GM18517 (cell line): ENCODE measurements around the gene PLA2G4F.

ENCODE experiments used
- ATAC-seq: cut with Tn5 transposase; IDR thresholded peaks from one replicate; pipeline ENCODE4 v1.9.1; 2021; ENCODE audit warnings: mild to moderate bottlenecking, moderate library complexity; ENCODE audit not compliant: unreplicated experiment

Gene PLA2G4F

DNA sequence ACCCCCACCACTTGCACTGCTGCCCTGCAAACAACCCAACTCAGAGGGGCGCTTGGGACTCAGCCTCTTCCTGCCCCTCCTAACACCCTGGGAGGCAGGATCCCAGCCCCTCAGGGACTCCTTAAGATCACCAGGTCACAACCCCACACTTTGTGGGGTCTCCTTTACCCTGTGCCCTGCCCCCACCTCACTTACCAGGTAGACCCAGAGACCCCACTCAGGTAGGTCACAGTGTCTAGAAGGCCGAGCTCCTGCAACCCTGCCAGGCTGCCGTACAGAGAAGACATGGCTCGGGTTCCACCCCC is 9.1 kb downstream of the PLA2G4F start:
- ATAC-seq = no peak

DNA sequence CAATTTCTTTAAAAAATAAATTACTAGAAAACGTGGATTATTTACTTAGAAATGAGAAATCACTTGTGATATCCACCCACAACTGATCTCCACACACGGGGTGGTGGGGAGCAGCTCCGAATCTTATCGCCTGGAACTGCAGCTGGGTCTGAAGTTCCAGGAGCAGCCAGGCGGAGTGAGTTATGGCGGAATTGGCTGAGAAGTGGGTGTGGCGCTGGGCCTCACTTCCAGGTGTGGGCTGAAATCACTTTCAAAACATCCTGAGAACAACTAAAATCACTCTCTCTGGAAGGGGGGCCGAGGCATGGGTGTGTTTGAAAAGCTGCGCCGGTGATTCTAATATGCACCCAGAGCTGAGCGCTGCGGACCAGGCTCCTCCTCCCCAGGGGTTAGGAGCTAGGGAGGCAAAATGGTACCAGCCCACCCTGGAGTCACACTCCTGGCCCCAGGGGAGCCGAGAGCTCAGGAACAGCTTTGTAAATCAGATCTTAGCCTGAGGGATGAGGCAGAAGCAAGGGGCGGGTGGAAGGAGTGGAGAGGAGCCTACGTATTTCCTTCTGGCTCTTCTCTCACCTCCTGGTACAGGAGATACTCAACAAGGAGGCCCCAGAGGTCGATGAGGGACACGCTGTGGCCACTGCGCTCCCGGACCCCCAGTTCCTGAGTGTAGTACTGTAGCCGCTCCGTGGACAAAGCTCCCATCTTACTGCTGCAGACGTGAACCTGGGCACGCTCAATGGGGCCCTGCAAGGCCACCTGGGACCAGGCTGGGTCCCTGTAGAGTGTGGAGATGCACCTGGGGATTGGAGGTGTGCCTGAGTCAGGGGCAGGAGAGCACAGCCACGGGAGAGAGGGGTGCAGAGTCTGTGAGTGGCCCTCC is 9.6 kb downstream of the PLA2G4F start:
- ATAC-seq = no peak

DNA sequence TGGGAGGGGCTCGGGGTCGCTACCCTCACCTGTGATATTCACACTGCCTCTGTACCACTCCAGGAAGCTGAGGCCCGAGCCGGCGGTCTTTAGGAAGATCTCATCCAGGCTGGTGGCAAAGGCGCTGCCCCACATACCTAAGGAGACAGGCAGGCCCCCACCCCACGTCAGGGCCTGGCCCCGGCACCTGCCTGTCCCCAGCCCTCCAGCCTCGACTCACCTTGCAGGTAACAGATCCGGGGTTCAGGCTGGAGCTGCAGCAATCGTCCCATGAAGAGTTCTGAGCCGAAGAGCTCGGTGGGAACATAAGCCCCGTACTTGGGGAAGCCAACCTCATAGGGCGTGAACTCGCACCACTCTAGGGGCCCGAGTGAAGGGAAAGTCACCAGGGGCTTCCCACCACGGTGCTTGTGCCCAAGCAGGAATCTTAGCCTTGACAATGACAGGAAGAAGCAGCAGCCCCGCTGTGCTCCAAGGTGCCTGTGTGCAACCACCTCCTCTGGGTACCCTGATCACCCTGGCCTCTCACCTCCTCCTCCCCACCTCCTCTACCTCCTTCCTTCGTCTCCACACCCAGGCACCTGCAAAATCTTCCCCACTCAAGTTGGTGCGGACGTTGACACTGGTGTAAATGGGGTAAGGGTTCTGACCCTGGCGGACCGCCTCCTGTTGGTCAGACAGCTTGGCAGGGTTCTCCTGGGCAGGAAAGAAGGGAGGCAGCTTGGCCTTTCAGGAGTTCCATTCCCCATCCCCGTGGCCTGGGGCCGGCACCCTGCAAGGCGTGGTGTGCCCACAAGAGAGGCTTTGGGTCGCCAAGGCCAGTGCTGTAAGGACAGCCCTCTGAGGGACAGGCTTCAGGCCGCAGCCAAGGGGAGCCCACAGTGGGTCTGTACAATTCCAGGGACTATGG is 10.6 kb downstream of the PLA2G4F start:
- ATAC-seq = no peak

DNA sequence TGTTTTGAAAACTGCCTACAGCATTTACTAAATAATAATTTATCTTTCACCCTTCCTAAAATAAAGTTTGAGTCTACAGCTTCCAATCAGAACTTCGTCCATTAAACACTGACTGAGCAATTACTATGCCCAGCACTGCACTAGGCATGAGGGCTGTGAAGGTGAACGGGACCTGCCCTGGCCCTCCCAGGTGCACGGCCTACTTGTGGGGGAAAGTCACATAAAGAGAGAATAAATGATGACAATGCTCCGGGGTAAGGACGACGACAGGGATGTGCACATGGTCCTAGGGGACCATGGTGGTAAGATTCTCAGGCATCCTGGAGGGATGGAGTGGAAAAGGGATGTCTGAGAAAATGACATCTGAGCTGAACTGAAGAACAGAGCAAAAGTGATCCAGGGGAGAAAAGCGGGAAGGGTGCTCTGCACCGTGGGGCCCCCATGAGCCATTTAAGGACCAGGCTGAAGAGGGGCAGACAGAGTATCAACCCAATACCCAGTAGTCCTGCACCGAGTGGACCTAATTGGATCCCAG is 11.5 kb downstream of the PLA2G4F start:
- no peak for ATAC-seq

DNA sequence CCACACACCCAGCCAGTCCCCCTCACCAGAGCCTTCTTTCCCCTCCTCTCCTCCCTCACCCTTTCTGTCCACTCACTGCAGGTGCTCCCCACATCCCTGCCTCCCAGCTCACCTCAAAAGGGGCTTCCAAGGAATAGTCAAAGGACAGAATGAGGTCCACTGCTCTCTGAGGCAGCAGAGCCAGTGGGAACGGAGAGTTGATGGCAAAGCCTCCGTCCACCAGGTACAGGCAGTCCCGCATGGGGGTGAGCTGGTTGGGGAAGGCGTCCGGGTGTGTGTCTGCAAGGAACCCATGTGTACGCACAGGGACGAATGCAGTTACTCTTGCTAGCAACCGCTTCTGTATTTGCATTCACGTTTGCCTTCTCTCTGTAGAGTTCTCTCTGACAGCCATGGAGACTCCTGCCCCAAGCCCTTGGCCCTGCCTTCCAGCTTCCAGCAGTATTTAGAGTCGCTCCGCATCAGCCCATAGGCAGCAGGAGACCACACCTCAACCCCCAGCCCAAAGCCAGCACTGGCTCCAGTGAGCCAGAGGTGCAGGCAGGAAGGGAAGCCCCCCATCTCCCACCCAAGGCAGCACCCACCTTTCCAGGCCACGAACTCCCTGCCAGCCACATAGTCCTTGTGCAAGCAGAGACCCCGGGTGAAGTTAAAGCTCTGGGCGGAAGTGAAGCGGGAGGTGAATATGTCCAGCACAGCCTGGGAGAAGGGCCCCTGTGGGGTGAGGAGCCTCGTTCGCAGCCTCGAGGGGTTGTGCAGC is 12.4 kb downstream of the PLA2G4F start:
- ATAC-seq = no peak

DNA sequence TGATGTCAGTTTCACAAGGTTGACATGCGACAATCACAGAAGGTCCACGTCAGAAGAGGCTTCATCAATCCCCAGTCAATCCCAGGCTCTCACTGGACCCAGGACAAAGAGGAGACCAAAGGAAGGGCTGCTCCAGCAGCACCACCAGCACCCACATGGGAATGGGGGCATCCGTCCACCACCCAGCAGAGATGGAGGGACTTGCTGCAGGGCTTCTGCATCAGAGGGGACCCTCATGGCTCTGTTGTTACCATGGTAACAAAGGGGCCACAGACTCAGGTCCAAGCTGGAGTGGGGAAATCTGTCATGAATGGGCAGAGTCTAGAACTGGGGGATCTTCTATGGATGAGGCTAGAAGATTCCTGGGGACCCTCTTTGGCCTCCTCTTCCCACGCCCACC is 13.1 kb downstream of the PLA2G4F start:
- no peak for ATAC-seq

DNA sequence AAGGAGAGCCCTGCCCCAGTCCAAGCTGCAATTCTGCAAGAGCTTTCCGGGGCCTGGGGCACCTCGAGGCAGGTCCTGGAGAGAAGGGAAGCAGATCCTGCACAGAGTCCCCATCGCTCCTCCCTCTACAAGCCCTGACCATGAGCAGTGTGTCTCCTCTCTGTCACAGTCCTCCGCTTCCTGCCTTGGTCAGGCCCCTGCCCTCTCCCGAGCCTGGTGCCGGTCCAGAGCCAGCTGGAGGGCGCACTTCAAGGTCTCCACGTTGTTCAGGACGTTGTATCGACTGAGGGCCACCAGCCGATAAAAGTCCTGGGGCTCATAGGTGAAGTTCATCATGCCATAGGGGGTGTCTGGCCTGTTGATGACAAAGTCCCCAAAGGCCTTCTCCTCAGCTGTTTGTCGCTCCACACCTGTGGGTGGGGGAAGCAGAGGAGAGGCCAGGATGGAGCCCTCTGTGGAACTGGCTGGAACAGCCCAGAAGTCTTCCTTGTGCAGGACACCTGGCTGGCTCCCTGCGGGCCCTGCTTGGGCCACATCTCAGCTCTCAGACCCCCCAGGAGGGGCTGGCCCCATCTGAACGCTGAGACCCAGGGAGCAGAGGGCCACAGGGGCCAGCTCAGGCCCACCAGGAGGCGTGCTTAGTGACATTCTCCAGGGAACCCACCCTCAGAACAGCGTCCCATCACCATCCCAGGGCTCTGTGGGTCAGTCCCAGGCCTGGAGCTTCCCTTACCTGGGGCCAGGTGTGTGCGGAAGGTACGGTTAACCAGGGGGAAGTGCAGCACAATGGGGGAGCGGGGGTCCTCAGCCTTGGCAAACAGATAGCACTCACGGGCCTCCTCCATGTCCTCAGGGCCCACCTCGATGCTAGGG is 14.4 kb downstream of the PLA2G4F start:
- no peak for ATAC-seq

DNA sequence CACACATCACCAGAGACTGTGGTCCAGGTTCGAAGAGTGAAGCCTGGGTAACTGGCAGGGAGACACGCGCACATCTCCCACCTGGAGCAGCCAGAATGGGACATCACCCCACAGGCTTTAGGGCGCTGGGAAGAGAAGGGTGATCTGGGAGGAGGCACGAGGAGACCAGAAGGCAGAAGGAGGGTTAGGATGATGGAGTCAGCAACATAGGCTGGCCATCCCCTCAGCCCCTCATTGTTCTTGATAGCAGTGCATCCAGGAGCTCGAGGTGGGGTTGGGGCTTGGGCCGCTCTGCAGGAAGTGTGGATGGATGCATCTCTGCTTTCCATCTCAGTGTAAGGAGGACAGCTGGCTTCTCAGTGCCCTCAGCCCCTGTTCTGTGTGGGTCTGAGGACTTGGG is 15.2 kb downstream of the PLA2G4F start:
- no peak for ATAC-seq

DNA sequence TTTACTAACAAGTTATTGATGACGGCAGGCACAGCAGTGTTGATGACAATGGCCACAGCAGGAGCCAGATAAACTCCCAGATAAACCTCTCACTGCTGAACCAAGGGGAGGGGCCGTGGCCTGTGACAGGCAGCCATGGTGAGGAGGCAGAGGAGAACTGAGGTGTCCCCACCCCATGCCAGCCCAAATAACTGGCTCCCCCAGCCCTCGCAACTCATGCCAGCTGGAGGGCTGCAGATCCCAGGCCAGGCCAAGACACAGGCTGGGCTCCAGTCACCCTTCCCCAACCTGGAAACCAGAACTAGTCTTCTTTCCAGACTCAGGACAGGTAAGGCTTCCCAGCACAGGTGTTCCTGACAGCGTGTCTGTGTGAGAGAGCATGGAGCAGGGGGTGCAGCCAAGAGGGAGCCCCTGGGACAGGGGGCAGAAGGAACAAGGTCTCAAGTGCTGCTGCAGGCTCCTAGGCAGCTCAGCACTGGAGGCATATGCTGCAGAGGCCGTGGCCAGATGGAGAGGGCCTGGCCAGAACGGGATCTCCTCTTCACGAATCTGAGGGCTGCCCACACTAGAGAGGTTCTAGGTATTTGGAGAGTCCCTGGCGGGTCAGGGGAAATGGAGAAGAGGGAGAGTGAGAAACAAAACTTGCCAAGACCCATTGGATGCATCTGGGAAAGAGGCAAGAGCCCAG is 15.9 kb downstream of the PLA2G4F start:
- ATAC-seq = no peak

DNA sequence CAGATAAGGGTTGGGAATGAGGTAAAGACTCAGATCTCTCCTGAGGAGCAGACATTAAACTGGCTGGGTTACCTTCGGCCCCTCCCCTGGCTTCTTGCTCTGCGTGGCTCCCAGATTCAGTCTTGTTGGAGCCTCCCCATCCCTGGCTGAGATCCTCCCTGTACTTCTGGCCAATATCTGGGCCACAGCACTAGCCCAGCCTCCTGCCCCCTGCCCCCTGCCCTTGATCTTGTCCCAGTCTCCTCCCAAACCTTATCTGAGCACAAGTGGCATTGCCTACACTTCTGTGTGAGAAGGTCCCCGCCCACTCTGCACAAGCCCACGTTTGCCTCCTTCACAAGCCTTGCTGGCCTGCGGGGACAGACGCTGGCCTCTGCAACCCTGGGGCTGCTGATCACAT is 16.8 kb downstream of the PLA2G4F start:
- no peak for ATAC-seq

DNA sequence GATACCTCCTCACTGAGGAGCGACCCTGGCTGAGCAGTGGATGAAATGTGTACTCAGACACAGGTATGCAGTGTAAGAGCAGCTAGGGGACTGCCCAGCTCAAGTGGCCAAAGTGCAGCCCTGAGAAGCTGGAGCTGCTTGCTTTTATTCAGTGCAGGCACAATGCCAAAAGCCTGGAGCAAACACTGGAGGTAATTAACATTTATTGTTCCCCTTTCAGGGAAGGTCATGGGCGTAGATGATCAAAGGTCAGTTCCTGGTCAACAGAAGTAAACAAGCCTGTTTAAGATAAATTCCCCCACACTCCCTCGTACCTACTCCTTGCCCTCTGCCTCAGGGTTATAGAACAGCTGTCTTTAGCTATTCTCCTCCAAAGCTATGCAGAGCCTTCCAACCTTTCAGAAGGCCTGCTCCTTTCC is 17.5 kb downstream of the PLA2G4F start:
- ATAC-seq = no peak

DNA sequence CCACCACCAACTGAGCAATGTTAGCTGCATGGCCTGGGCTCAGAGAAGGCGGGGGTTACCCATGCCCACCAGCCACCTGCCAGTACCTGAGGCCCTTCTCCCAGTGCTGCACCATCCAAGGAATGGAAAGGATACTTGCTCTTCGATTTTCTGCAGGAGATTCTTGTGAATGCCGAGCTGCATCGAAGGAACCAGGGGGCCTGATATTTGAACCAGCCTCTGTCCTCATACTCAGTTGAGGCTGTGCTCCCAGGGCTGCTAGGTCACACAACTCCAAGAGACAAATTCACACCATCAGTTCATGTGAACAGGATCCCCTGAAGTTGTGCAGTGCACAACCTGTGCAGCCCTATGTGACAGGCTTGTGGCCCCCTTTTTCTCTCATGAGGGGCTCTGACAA is 18.0 kb downstream of the PLA2G4F start:
- ATAC-seq = no peak

DNA sequence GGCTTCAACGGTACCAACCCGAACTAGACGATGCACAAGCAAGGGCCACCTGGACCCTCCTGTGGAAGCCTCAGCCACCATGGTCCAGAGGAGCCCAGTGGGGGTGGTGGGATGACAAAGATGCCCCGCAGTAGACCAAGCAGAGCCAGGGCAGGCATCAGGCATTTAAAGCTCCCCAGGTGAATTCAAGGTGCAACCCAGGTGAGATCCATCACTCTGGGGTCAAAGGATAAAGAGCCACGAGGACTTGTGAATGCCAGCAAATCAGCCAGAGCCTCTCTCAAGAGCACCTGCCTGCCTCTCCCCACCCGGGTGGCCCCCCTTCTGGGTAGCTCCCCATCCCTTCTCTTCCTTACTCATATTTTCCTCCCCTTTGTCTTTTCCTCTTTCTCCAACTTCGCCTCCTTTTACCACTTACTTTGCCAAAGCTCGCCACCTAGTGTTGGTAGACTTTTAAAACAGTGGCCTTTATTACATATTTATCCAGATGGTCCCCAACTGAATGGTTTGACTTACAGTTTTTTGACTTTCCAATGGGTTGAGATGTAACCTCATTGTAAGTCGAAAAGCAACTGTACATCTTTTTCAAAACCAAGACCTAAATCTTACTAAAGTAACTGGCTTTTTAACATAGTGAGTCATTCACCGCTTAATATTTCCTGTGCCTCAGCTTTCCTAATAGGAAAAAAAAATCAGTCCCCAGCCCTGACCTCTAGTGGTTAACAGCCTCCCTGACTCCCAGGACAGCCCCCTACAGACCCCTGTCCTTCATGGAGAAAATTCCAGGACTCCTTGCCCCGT is 18.8 kb downstream of the PLA2G4F start:
- no peak for ATAC-seq

DNA sequence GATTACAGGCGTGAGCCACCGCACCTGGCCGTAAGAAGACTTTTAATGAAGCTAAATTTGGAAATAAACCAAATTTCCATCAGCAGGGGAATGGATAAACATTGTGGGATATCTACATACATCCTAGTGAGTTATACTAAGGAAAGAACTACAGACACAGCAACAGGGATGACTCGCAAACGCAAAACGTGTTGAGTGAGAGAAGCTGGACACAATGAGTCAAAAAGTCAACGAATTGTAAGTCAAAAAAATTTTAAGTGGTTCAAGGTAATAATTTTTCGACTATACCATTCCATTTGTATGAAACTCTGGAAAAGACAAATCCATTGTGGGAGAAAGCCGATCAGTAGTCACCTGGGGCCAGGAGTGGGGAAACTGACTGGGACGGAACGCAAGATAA is 19.9 kb downstream of the PLA2G4F start:
- no peak for ATAC-seq

DNA sequence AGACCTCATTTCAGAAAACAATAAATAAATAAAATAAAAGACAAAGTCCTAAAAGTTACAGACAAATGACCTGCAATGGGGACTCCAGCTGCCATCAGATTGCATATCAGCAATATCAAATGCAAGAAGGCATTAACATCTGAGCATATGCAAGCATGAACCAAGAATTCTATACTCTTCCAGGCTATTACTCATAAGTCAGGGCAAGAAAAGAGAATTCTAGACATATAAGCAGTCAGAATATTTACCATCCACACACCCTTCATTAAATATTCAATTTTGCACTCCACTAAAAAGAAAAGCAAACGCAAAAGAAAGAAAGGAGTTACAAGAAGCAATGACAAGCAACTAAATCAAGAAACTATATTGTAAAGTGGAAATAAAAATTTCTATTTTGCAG is 21.1 kb downstream of the PLA2G4F start:
- no peak for ATAC-seq

DNA sequence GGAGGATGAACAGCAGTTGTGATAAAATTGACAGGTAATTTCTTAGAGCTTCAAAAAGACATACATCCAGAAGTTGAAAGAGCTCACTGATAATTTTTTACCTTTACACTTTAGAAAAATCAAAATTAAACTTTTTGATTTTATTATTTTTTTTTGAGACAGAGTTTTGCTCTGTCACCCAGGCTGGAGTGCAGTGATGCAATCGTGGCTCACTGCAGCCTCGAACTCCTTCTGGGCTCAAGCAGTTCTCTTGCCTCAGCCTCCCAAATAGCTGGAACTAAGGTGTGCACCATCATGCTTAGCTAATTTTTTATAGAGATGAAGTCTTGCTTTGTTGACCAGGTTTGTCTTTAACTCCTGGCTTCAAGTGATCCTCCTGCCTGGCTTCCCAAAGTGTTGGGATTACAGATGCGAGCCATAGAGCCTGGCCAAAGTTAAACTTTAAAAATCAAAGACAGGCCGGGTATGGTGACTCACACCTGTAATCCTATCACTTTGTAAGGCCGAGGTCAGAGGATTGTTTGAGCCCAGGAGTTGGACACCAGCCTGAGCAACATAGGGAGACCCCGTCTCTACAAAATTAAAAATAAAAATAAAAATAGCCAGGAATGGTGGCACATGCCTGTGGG is 21.7 kb downstream of the PLA2G4F start:
- no peak for ATAC-seq

DNA sequence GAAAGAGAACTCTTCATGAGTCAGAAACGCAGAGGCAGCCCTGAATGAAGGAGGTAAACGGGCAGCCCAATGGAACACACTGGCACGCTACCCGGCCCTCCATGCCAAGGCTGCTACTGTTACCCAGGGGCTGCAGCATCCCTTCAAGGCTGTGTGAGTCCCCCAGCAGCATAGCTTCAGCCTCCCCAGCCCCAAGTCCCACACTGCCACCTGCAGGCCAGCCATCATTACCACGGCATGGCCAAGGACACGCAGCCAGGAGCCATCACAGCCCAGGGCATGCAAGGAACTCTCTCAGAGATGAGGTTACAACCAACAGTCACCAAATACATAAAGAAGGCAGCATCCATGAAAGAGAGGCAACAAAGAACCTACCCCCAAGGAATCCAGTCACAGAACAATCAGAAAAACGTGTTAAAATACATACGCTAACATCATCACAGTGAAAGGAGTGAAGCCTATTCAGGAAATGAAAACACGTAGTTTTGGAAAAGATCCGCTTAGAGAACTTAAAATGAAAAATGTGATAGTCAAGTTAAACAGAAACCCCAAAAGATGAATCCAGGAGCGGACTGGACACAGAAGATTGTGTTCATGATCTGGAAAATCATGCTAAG is 22.4 kb downstream of the PLA2G4F start:
- no peak for ATAC-seq

DNA sequence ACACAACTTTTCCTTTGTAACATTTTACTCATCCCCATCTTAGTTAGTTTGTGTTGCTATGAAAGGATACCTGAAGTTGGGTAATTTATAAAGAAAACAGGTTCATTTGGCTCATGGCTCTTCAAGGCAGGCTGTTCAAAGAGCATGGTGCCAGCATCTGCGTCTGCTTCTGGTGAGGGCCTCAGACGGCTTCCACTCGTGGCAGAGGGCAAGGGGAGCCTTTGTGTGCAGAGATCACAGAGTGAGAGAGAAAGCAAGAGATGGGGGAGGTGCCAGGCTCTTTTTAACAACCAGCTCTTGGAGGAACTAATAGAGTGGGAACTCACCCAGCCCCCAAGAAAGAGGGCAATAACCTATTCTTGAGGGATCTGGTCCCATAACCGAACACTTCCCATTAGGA is 23.1 kb downstream of the PLA2G4F start:
- no peak for ATAC-seq
